Measurements from ENCODE around the gene TEF.

The TEF gene

DNA sequence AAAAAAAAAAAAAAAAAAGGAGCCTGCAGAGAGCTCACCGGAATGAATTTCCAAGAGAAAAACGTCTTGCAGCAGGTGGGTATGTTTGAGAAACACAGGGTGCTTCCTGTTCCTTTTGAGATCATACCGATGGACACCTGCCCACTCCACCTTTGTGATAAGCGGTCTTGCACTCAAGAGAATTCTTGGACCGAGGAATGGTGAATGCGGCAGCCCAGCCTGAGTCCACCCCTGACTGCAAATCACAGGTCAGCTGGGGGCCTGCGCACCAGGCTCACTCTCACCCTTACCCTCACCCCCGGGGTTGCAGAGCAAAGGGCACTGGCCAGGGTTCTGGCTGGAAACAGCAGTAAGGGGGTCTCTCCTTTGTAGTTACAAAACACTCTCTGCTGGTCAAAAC, 16.8 kb upstream of the TEF start:
- no peak overlapping the region for H2AFZ ChIP-seq (ENCODE audit: low read length)
- H3K4me2 ChIP-seq (ENCODE audit: low read depth, low read length, poor library complexity, severe bottlenecking): no peak overlapping the region
- no peaks in the 10 kb centered on the region for H3K79me2 ChIP-seq (ENCODE audit: insufficient read depth, low read length)
- no peak overlapping the region for H3K9ac ChIP-seq (ENCODE audit: low read depth, low read length, poor library complexity, severe bottlenecking)
- no peaks in the 10 kb centered on the region for H3K27me3 ChIP-seq (ENCODE audit: insufficient read depth, low read length, poor library complexity, severe bottlenecking)
- no peaks in the 10 kb centered on the region for H3K9me3 ChIP-seq (ENCODE audit: insufficient read depth, low read depth, low read length)
- no peak overlapping the region for H3K4me3 ChIP-seq (ENCODE audit: low read length, poor library complexity, severe bottlenecking)
- no peaks in the 10 kb centered on the region for H3K4me1 ChIP-seq (ENCODE audit: insufficient read depth, low read length, poor library complexity, severe bottlenecking)
- no peaks in the 10 kb centered on the region for H3K36me3 ChIP-seq (ENCODE audit: insufficient read depth, low read length)
- H4K20me1 ChIP-seq (ENCODE audit: insufficient read depth, low read length, poor library complexity, severe bottlenecking): no peaks in the 10 kb centered on the region
- no peaks in the 10 kb centered on the region for H3K9me2 ChIP-seq (replicated peaks; ENCODE audit: low read depth, low read length)
- TF ChIP-seq EZH2phosphoT487 (IDR thresholded peaks at IDR 0.05; ENCODE audit: borderline replicate concordance): no peak
- TF ChIP-seq, protein P1, sequence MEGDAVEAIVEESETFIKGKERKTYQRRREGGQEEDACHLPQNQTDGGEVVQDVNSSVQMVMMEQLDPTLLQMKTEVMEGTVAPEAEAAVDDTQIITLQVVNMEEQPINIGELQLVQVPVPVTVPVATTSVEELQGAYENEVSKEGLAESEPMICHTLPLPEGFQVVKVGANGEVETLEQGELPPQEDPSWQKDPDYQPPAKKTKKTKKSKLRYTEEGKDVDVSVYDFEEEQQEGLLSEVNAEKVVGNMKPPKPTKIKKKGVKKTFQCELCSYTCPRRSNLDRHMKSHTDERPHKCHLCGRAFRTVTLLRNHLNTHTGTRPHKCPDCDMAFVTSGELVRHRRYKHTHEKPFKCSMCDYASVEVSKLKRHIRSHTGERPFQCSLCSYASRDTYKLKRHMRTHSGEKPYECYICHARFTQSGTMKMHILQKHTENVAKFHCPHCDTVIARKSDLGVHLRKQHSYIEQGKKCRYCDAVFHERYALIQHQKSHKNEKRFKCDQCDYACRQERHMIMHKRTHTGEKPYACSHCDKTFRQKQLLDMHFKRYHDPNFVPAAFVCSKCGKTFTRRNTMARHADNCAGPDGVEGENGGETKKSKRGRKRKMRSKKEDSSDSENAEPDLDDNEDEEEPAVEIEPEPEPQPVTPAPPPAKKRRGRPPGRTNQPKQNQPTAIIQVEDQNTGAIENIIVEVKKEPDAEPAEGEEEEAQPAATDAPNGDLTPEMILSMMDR (conservative IDR thresholded peaks at IDR 0.05; ENCODE audit: low read length): no peak
- H3F3A ChIP-seq (ENCODE audit: low read depth): no peaks in the 10 kb centered on the region

DNA sequence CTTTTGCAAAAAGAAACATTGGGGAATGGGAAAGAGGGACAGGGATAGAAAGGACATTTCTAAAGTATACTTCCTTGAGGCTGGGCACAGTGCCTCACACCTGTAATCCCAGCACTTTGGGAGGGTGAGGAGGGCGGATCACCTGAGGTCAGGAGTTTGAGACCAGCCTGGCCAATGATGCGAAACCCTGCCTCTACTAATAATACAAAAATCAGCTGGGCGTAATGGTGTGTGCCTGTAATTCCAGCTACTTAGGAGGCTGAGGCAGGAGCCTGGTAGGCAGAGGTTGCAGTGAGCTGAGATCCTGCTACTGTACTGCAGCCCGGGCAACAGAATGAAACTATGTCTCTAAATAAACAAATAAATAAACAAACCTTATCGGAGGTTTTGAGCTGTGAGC, 16.3 kb upstream of the TEF start:
- Histone ChIP-seq H3K9ac (ENCODE audit: low read depth, low read length, poor library complexity, severe bottlenecking) (no peak overlapping the region), H3K4me2 (ENCODE audit: low read depth, low read length, poor library complexity, severe bottlenecking) (no peak overlapping the region), H3K27me3 (ENCODE audit: insufficient read depth, low read length, poor library complexity, severe bottlenecking) (no peaks in the 10 kb centered on the region), H4K20me1 (ENCODE audit: insufficient read depth, low read length, poor library complexity, severe bottlenecking) (no peaks in the 10 kb centered on the region), H3K36me3 (ENCODE audit: insufficient read depth, low read length) (no peaks in the 10 kb centered on the region), H3K9me2 (replicated peaks; ENCODE audit: low read depth, low read length) (no peaks in the 10 kb centered on the region), H3K4me3 (ENCODE audit: low read length, poor library complexity, severe bottlenecking) (no peak overlapping the region), H3K9me3 (ENCODE audit: insufficient read depth, low read depth, low read length) (no peaks in the 10 kb centered on the region), H3K79me2 (ENCODE audit: insufficient read depth, low read length) (no peaks in the 10 kb centered on the region), H3K4me1 (ENCODE audit: insufficient read depth, low read length, poor library complexity, severe bottlenecking) (no peaks in the 10 kb centered on the region), H3F3A (ENCODE audit: low read depth) (no peaks in the 10 kb centered on the region), H2AFZ (ENCODE audit: low read length) (no peak overlapping the region)
- TF ChIP-seq, protein P1 (conservative IDR thresholded peaks at IDR 0.05; ENCODE audit: low read length): no peak
- TF ChIP-seq EZH2phosphoT487 (IDR thresholded peaks at IDR 0.05; ENCODE audit: borderline replicate concordance): no peak

DNA sequence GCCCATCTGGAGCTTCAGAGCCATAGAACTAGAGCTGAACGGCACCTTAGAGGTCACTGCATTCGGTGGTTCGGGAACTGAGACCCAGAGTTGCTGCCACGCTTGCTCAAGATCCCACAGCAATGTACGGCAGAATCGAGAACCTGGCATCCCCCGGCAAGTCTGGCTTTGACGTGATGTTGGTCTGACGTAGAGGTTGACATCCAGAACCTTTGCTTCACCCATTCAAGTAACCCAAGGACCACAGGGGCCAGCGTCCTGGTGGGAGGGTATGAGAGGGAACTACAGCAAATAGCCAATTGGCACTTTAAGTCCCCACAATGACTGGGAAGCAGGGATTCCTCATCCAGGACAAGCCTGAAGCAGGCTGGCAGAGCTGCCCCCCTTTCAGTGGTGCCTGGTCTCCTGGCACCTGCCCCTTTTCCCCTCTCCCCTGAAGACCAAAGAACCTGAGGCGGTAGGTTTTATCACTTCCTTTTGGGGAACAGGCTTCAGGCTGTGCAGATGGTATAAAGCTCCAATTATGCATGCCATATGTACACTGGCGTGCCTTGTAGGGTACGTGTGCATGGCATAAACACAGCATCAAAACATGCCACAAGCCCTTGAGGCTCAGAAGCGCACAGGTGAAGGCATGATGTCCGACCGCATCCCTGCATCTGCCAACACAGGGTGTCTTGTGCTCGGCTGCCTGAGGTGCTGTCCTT, 15.3 kb upstream of the TEF start:
- no peaks in the 10 kb centered on the region for H3F3A ChIP-seq (ENCODE audit: low read depth)
- no peaks in the 10 kb centered on the region for H3K36me3 ChIP-seq (ENCODE audit: insufficient read depth, low read length)
- H2AFZ ChIP-seq (ENCODE audit: low read length): no peak overlapping the region
- no peaks in the 10 kb centered on the region for H3K9me3 ChIP-seq (ENCODE audit: insufficient read depth, low read depth, low read length)
- no peaks in the 10 kb centered on the region for H3K27me3 ChIP-seq (ENCODE audit: insufficient read depth, low read length, poor library complexity, severe bottlenecking)
- H3K4me3 ChIP-seq (ENCODE audit: low read length, poor library complexity, severe bottlenecking): no peak overlapping the region
- no peak overlapping the region for H3K4me2 ChIP-seq (ENCODE audit: low read depth, low read length, poor library complexity, severe bottlenecking)
- no peaks in the 10 kb centered on the region for H3K79me2 ChIP-seq (ENCODE audit: insufficient read depth, low read length)
- H4K20me1 ChIP-seq (ENCODE audit: insufficient read depth, low read length, poor library complexity, severe bottlenecking): no peaks in the 10 kb centered on the region
- H3K9me2 ChIP-seq (replicated peaks; ENCODE audit: low read depth, low read length): no peaks in the 10 kb centered on the region
- no peaks in the 10 kb centered on the region for H3K4me1 ChIP-seq (ENCODE audit: insufficient read depth, low read length, poor library complexity, severe bottlenecking)
- no peak overlapping the region for H3K9ac ChIP-seq (ENCODE audit: low read depth, low read length, poor library complexity, severe bottlenecking)
- TF ChIP-seq EZH2phosphoT487 (IDR thresholded peaks at IDR 0.05; ENCODE audit: borderline replicate concordance): no peak
- TF ChIP-seq, protein P1 (conservative IDR thresholded peaks at IDR 0.05; ENCODE audit: low read length): no peak

Data from Loucy (cell line).